ENCODE results near the gene SNAI3.
A peak's percentile ranks its signal among the peaks of the same experiment; 100 is the strongest.

SNAI3 gene

GRCh38 chr16:88713568-88714419 is 27.5 kb upstream of the SNAI3 start:
- H2BK5ac ChIP-seq (ENCODE audit: low read depth, low read length, poor library complexity), result no peak overlapping the region
- no peak overlapping the region for H2AFZ ChIP-seq (ENCODE audit: insufficient read depth, low read length, poor library complexity)
- no peak overlapping the region for H2BK12ac ChIP-seq (ENCODE audit: low read length)
- H3K9me3 ChIP-seq (ENCODE audit: insufficient read depth, low read depth, low read length), result peaks cover 8% of the 10 kb centered on the region
- no peak overlapping the region for H3K4ac ChIP-seq (ENCODE audit: low read depth, low read length)
- H3K4me2 ChIP-seq (ENCODE audit: low read length), result no peak overlapping the region
- H3K18ac ChIP-seq (ENCODE audit: low read length), result no peak overlapping the region
- H3K4me3 ChIP-seq (ENCODE audit: low read depth, low read length), result no peak overlapping the region
- no peak overlapping the region for H2AK5ac ChIP-seq (ENCODE audit: low read length)
- no peak overlapping the region for H3K9ac ChIP-seq (ENCODE audit: low read length)
- no peaks in the 10 kb centered on the region for H3K79me1 ChIP-seq (ENCODE audit: low read length)
- no peaks in the 10 kb centered on the region for H3K27me3 ChIP-seq (ENCODE audit: insufficient read depth, low read length)
- no peak overlapping the region for H4K12ac ChIP-seq (ENCODE audit: low read depth, low read length)
- H2BK120ac ChIP-seq (ENCODE audit: insufficient read depth, low read length, poor library complexity), result no peak overlapping the region
- WGBS (ENCODE audit: extremely low coverage, insufficient coverage, insufficient read length), result no CpG with 5 or more reads among the region's 30 CpGs
- no peaks in the 10 kb centered on the region for H3K79me2 ChIP-seq (ENCODE audit: control insufficient read depth, insufficient read depth, low read length, poor library complexity)
- H4K91ac ChIP-seq (ENCODE audit: low read depth, low read length), result no peak overlapping the region
- DNase-seq, result peak in 1 of 2 donors; percentile 23
- no peak overlapping the region for H3K27ac ChIP-seq (ENCODE audit: low read depth, low read length)
- no peak overlapping the region for H3K14ac ChIP-seq (ENCODE audit: low read length)
- no peak overlapping the region for H4K8ac ChIP-seq (ENCODE audit: low read depth, low read length)
- H3K23ac ChIP-seq (ENCODE audit: low read length), result no peak overlapping the region
- no peaks in the 10 kb centered on the region for H3K4me1 ChIP-seq (ENCODE audit: control insufficient read depth in 1 of 2, insufficient read depth in 2 of 2, low read length in 2 of 2)
- H3K36me3 ChIP-seq (ENCODE audit: control insufficient read depth in 1 of 2, insufficient read depth in 2 of 2, low read length in 2 of 2), result peaks cover 65 to 67% of the 10 kb centered on the region in 2 experiments

- no peak overlapping the region for H2BK12ac ChIP-seq (ENCODE audit: low read length)
- H3K27ac ChIP-seq (ENCODE audit: low read depth, low read length), result no peak overlapping the region
- H4K91ac ChIP-seq (ENCODE audit: low read depth, low read length), result no peak overlapping the region
- H3K23ac ChIP-seq (ENCODE audit: low read length), result no peak overlapping the region
- no peak overlapping the region for H3K18ac ChIP-seq (ENCODE audit: low read length)
- no peak overlapping the region for H3K4ac ChIP-seq (ENCODE audit: low read depth, low read length)
- no peak overlapping the region for H4K8ac ChIP-seq (ENCODE audit: low read depth, low read length)
- H3K9ac ChIP-seq (ENCODE audit: low read length), result no peak overlapping the region
- no peak overlapping the region for H2BK120ac ChIP-seq (ENCODE audit: insufficient read depth, low read length, poor library complexity)
- H3K27me3 ChIP-seq (ENCODE audit: insufficient read depth, low read length), result no peaks in the 10 kb centered on the region
- WGBS (ENCODE audit: extremely low coverage, insufficient coverage, insufficient read length), result no CpG with 5 or more reads among the region's 15 CpGs
- no peak for DNase-seq
- no peak overlapping the region for H4K12ac ChIP-seq (ENCODE audit: low read depth, low read length)
- H3K36me3 ChIP-seq (ENCODE audit: control insufficient read depth in 1 of 2, insufficient read depth in 2 of 2, low read length in 2 of 2), result peaks cover 58 to 63% of the 10 kb centered on the region in 2 experiments
- no peaks in the 10 kb centered on the region for H3K4me1 ChIP-seq (ENCODE audit: control insufficient read depth in 1 of 2, insufficient read depth in 2 of 2, low read length in 2 of 2)
- H2AFZ ChIP-seq (ENCODE audit: insufficient read depth, low read length, poor library complexity), result no peak overlapping the region
- no peaks in the 10 kb centered on the region for H3K79me2 ChIP-seq (ENCODE audit: control insufficient read depth, insufficient read depth, low read length, poor library complexity)
- H3K9me3 ChIP-seq (ENCODE audit: insufficient read depth, low read depth, low read length), result peaks cover 5% of the 10 kb centered on the region
- H3K79me1 ChIP-seq (ENCODE audit: low read length), result no peaks in the 10 kb centered on the region
- no peak overlapping the region for H3K14ac ChIP-seq (ENCODE audit: low read length)
- no peak overlapping the region for H2BK5ac ChIP-seq (ENCODE audit: low read depth, low read length, poor library complexity)
- no peak overlapping the region for H3K4me2 ChIP-seq (ENCODE audit: low read length)
- no peak overlapping the region for H2AK5ac ChIP-seq (ENCODE audit: low read length)
- H3K4me3 ChIP-seq (ENCODE audit: low read depth, low read length), result no peak overlapping the region
Measured at GRCh38 chr16:88713054-88713453, 26.7 kb upstream of the SNAI3 start.

- WGBS (ENCODE audit: extremely low coverage, insufficient coverage, insufficient read length), result no CpG with 5 or more reads among the region's 25 CpGs
Measured at GRCh38 chr16:88712362-88712979, 26.2 kb upstream of the SNAI3 start.

GRCh38 chr16:88711750-88712340 is 25.5 kb upstream of the SNAI3 start:
- Histone ChIP-seq H3K79me2 (ENCODE audit: control insufficient read depth, insufficient read depth, low read length, poor library complexity) (no peaks in the 10 kb centered on the region), H4K91ac (ENCODE audit: low read depth, low read length) (no peak overlapping the region), H3K36me3 (ENCODE audit: control insufficient read depth in 1 of 2, insufficient read depth in 2 of 2, low read length in 2 of 2) (peaks cover 49 to 53% of the 10 kb centered on the region in 2 experiments), H2AK5ac (ENCODE audit: low read length) (no peak overlapping the region), H3K4me2 (ENCODE audit: low read length) (no peak overlapping the region), H4K12ac (ENCODE audit: low read depth, low read length) (no peak overlapping the region), H2BK120ac (ENCODE audit: insufficient read depth, low read length, poor library complexity) (no peak overlapping the region), H3K4me3 (ENCODE audit: low read depth, low read length) (no peak overlapping the region), H3K18ac (ENCODE audit: low read length) (no peak overlapping the region), H4K8ac (ENCODE audit: low read depth, low read length) (no peak overlapping the region), H3K27ac (ENCODE audit: low read depth, low read length) (no peak overlapping the region), H3K14ac (ENCODE audit: low read length) (no peak overlapping the region), H3K4me1 (ENCODE audit: control insufficient read depth in 1 of 2, insufficient read depth in 2 of 2, low read length in 2 of 2) (peaks cover 4% of the 10 kb centered on the region in 2 experiments), H3K9me3 (ENCODE audit: insufficient read depth, low read depth, low read length) (peaks cover 2% of the 10 kb centered on the region), H2BK12ac (ENCODE audit: low read length) (no peak overlapping the region), H3K4ac (ENCODE audit: low read depth, low read length) (no peak overlapping the region), H3K79me1 (ENCODE audit: low read length) (no peaks in the 10 kb centered on the region), H3K9ac (ENCODE audit: low read length) (no peak overlapping the region), H3K27me3 (ENCODE audit: insufficient read depth, low read length) (no peaks in the 10 kb centered on the region), H3K23ac (ENCODE audit: low read length) (no peak overlapping the region), H2BK5ac (ENCODE audit: low read depth, low read length, poor library complexity) (no peak overlapping the region), H2AFZ (ENCODE audit: insufficient read depth, low read length, poor library complexity) (no peak overlapping the region)
- DNase-seq, result no peak
- no CpG with 5 or more reads among the region's 18 CpGs for WGBS (ENCODE audit: extremely low coverage, insufficient coverage, insufficient read length)

More at GRCh38 chr16:88712362-88712979, 26.2 kb upstream of the SNAI3 start:
- Histone ChIP-seq H4K91ac (ENCODE audit: low read depth, low read length) (no peak overlapping the region), H2AFZ (ENCODE audit: insufficient read depth, low read length, poor library complexity) (no peak overlapping the region), H3K4me1 (ENCODE audit: control insufficient read depth in 1 of 2, insufficient read depth in 2 of 2, low read length in 2 of 2) (no peaks in the 10 kb centered on the region), H3K9ac (ENCODE audit: low read length) (no peak overlapping the region), H3K27me3 (ENCODE audit: insufficient read depth, low read length) (no peaks in the 10 kb centered on the region), H3K4me3 (ENCODE audit: low read depth, low read length) (no peak overlapping the region), H3K4me2 (ENCODE audit: low read length) (no peak overlapping the region), H3K18ac (ENCODE audit: low read length) (no peak overlapping the region), H3K79me2 (ENCODE audit: control insufficient read depth, insufficient read depth, low read length, poor library complexity) (no peaks in the 10 kb centered on the region), H3K79me1 (ENCODE audit: low read length) (no peaks in the 10 kb centered on the region), H2BK12ac (ENCODE audit: low read length) (no peak overlapping the region), H3K4ac (ENCODE audit: low read depth, low read length) (no peak overlapping the region), H3K36me3 (ENCODE audit: control insufficient read depth in 1 of 2, insufficient read depth in 2 of 2, low read length in 2 of 2) (peaks cover 54 to 59% of the 10 kb centered on the region in 2 experiments), H2AK5ac (ENCODE audit: low read length) (no peak overlapping the region), H2BK5ac (ENCODE audit: low read depth, low read length, poor library complexity) (no peak overlapping the region), H3K23ac (ENCODE audit: low read length) (no peak overlapping the region), H2BK120ac (ENCODE audit: insufficient read depth, low read length, poor library complexity) (no peak overlapping the region), H3K27ac (ENCODE audit: low read depth, low read length) (no peak overlapping the region), H4K12ac (ENCODE audit: low read depth, low read length) (no peak overlapping the region), H3K14ac (ENCODE audit: low read length) (no peak overlapping the region), H3K9me3 (ENCODE audit: insufficient read depth, low read depth, low read length) (peaks cover 5% of the 10 kb centered on the region), H4K8ac (ENCODE audit: low read depth, low read length) (no peak overlapping the region)
- DNase-seq, result no peak
